Endodermal cell (in vitro differentiated cells): ENCODE measurements around the gene ODC1. TPM values are rescaled to one million over a fixed set of nuclear protein-coding genes. Genes with fewer than 3 reads are reported as not detected.

ENCODE experiments used
- DNase-seq: peaks from one replicate; pipeline ENCODE4 v3.0.0-alpha.2; 2017
- H3K27ac ChIP-seq: 2 replicates; pipeline ENCODE4 v1.5.1; 2013; ENCODE audit warnings: mild to moderate bottlenecking, low read depth, low read length, moderate library complexity
- H3K27me3 ChIP-seq: 2 replicates; pipeline ENCODE4 v1.6.1; 2013; ENCODE audit warnings: mild to moderate bottlenecking, low read length, moderate library complexity; ENCODE audit not compliant: insufficient read depth, control insufficient read depth, poor library complexity, severe bottlenecking
- H3K36me3 ChIP-seq: 2 replicates; pipeline ENCODE4 v1.7.0; 2013; ENCODE audit warnings: mild to moderate bottlenecking, low read length, moderate library complexity; ENCODE audit not compliant: control insufficient read depth, insufficient read depth
- H3K4me1 ChIP-seq: one replicate; pipeline ENCODE4 v1.7.0; 2013; ENCODE audit warnings: low read length; ENCODE audit not compliant: control insufficient read depth, insufficient read depth
- H3K4me3 ChIP-seq: 2 replicates; pipeline ENCODE4 v1.5.1; 2013; ENCODE audit warnings: mild to moderate bottlenecking, low read length, moderate library complexity
- H3K9ac ChIP-seq: 2 replicates; pipeline ENCODE4 v1.6.1; 2013; ENCODE audit warnings: mild to moderate bottlenecking, low read length, moderate library complexity; ENCODE audit not compliant: poor library complexity, severe bottlenecking; ENCODE audit errors: extremely low read depth
- H3K9me3 ChIP-seq: 2 replicates; pipeline ENCODE4 v1.6.1; 2013; ENCODE audit warnings: mild to moderate bottlenecking, low read length, moderate library complexity; ENCODE audit not compliant: control insufficient read depth
- H3K27ac Mint-ChIP-seq: 2 replicates; pipeline ENCODE4 v1.8.0; 2020; ENCODE audit warnings: mixed read lengths
- H3K27me3 Mint-ChIP-seq: 2 replicates; pipeline ENCODE4 v1.8.0; 2021; ENCODE audit warnings: mild to moderate bottlenecking, mixed read lengths; ENCODE audit not compliant: insufficient read depth
- H3K36me3 Mint-ChIP-seq: 2 replicates; pipeline ENCODE4 v1.8.0; 2020; ENCODE audit warnings: low read depth, mixed read lengths
- H3K4me1 Mint-ChIP-seq: 2 replicates; pipeline ENCODE4 v1.8.0; 2020; ENCODE audit warnings: mixed read lengths
- H3K4me3 Mint-ChIP-seq: 2 replicates; pipeline ENCODE4 v1.8.0; 2020; ENCODE audit warnings: mild to moderate bottlenecking, moderate library complexity, mixed read lengths
- H3K9me3 Mint-ChIP-seq: 2 replicates; pipeline ENCODE4 v1.8.0; 2020; ENCODE audit warnings: mild to moderate bottlenecking, mixed read lengths
- WGBS, 2 experiments: methylation state at CpG; one replicate each; pipeline versions ENCODE4 v1.1.5 to v1.1.7; 2013; ENCODE audit warnings: missing lambda C conversion rate in 2 of 2, mixed read lengths in 1 of 2; ENCODE audit not compliant: insufficient coverage in 1 of 2, insufficient read length in 1 of 2; 5-methylcytosine and 5-hydroxymethylcytosine counted together
- total RNA-seq, 2 donors: library from RNA; stranded (reverse); fragmentation: NEBNext Ultra II Directional in 1 of 2; extraction: Animal tissue kit (Norgen Biotek cat#: 25700) in 1 of 2; gene quantifications; 2 replicates in 1 of 2; 3 replicates in 1 of 2; pipeline ENCODE4 v1.2.1, GENCODE V29; 2021
- TF ChIP-seq, protein P1 (sequence below): fragments of 200-600 bp; sonication (generic); conservative IDR thresholded peaks from 2 replicates; pipeline ENCODE4 v1.5.0; 2021; ENCODE audit warnings: antibody characterized with exemption, mild to moderate bottlenecking

ODC1 gene
- total RNA-seq, 2 donors from 2014 or later = 108 to 152 TPM

GRCh38 chr2:10411557-10411956 lies 36.6 kb downstream of the ODC1 start:
- peaks cover 21% of the 10 kb centered on the region for H3K4me1 Mint-ChIP-seq
- no peak overlapping the region for H3K27ac ChIP-seq
- H3K9me3 ChIP-seq = no peaks in the 10 kb centered on the region
- 84 to 100% methylated on average over 2 to 8 of the region's 8 CpGs for WGBS, 2 experiments
- H3K9ac ChIP-seq = no peak overlapping the region
- TF ChIP-seq, protein P1, sequence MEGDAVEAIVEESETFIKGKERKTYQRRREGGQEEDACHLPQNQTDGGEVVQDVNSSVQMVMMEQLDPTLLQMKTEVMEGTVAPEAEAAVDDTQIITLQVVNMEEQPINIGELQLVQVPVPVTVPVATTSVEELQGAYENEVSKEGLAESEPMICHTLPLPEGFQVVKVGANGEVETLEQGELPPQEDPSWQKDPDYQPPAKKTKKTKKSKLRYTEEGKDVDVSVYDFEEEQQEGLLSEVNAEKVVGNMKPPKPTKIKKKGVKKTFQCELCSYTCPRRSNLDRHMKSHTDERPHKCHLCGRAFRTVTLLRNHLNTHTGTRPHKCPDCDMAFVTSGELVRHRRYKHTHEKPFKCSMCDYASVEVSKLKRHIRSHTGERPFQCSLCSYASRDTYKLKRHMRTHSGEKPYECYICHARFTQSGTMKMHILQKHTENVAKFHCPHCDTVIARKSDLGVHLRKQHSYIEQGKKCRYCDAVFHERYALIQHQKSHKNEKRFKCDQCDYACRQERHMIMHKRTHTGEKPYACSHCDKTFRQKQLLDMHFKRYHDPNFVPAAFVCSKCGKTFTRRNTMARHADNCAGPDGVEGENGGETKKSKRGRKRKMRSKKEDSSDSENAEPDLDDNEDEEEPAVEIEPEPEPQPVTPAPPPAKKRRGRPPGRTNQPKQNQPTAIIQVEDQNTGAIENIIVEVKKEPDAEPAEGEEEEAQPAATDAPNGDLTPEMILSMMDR = no peak
- no peaks in the 10 kb centered on the region for H3K9me3 Mint-ChIP-seq
- H3K36me3 Mint-ChIP-seq = no peaks in the 10 kb centered on the region
- H3K27ac Mint-ChIP-seq = no peak overlapping the region
- no peaks in the 10 kb centered on the region for H3K4me1 ChIP-seq
- peaks cover 5% of the 10 kb centered on the region for H3K27me3 Mint-ChIP-seq
- no peak overlapping the region for H3K4me3 ChIP-seq
- no peaks in the 10 kb centered on the region for H3K36me3 ChIP-seq
- H3K27me3 ChIP-seq = no peaks in the 10 kb centered on the region
- no peak overlapping the region for H3K4me3 Mint-ChIP-seq
- no peak for DNase-seq

DNA sequence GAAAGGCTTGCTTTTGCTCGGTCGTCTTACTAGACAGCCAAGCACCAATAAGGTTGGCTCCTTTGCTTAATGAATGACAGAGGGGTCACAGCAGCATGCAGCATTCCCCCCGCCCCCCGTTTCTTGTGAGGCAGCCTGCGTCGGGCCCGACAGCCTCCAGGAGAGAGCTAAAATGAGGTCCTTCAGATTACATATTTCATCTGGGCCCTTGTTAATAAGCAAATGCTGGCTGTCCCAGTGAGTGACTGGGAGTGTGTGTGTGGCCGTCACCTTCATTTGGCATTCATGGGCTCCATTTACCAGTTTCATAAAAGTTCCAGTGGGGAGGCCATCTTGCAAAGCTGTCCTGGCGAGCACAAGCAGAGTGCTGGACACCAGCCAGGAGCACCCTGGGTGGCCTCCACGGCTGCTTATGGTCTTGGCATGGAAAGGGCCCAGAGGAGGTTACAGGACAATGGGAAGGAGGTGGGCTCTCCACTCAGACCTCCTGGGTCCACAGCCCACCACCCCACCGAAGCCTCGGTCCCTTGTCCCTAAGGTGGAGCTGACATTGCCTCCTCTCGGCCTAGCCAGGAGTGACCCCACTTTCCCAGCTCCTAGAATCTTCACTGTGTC lies 37.2 kb downstream of the ODC1 start:
- 83 to 89% methylated on average over 12 to 13 of the region's 13 CpGs for WGBS, 2 experiments
- Histone ChIP-seq H3K9ac (no peak overlapping the region), H3K9me3 (no peaks in the 10 kb centered on the region), H3K27ac (no peak overlapping the region), H3K27me3 (no peaks in the 10 kb centered on the region), H3K4me1 (no peaks in the 10 kb centered on the region), H3K36me3 (no peaks in the 10 kb centered on the region), H3K4me3 (no peak overlapping the region)
- Mint-ChIP-seq H3K4me3 (no peak overlapping the region), H3K4me1 (peaks cover 21% of the 10 kb centered on the region), H3K36me3 (no peaks in the 10 kb centered on the region), H3K27me3 (peaks cover 5% of the 10 kb centered on the region), H3K27ac (no peak overlapping the region), H3K9me3 (no peaks in the 10 kb centered on the region)
- DNase-seq = no peak
- TF ChIP-seq, protein P1 = no peak

GRCh38 chr2:10410001-10410822 lies 37.9 kb downstream of the ODC1 start:
- Mint-ChIP-seq H3K27ac (no peak overlapping the region), H3K36me3 (no peaks in the 10 kb centered on the region), H3K9me3 (no peaks in the 10 kb centered on the region), H3K4me1 (peaks cover 21% of the 10 kb centered on the region), H3K27me3 (peaks cover 5% of the 10 kb centered on the region), H3K4me3 (no peak overlapping the region)
- Histone ChIP-seq H3K27ac (no peak overlapping the region), H3K4me1 (no peaks in the 10 kb centered on the region), H3K4me3 (no peak overlapping the region), H3K27me3 (no peaks in the 10 kb centered on the region), H3K36me3 (no peaks in the 10 kb centered on the region), H3K9me3 (no peaks in the 10 kb centered on the region), H3K9ac (no peak overlapping the region)
- TF ChIP-seq, protein P1 = no peak
- 86 to 94% methylated on average over 13 to 14 of the region's 14 CpGs for WGBS, 2 experiments
- DNase-seq = no peak
